ENCODE results near the gene PNPLA5.

DNA sequence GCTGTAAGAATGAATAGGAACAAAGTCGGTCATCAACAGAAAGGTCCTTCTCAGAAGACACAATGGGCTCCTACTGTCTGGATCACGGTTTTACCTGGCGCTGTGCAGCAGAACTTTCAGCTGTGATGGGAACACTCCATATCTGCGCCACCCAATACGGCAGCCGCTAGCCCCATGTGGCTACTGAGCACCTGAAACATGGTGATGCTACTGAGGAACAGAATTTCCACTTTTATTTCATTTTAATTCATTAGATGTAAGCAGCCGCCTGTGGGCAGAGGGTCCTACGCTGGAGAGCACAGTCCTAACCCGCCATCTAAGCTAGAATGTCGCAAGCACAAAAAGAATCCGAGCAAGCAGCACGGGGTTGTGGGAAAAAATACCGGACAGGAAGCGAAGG lies 32.2 kb downstream of the PNPLA5 start:
- TF ChIP-seq, protein P1, sequence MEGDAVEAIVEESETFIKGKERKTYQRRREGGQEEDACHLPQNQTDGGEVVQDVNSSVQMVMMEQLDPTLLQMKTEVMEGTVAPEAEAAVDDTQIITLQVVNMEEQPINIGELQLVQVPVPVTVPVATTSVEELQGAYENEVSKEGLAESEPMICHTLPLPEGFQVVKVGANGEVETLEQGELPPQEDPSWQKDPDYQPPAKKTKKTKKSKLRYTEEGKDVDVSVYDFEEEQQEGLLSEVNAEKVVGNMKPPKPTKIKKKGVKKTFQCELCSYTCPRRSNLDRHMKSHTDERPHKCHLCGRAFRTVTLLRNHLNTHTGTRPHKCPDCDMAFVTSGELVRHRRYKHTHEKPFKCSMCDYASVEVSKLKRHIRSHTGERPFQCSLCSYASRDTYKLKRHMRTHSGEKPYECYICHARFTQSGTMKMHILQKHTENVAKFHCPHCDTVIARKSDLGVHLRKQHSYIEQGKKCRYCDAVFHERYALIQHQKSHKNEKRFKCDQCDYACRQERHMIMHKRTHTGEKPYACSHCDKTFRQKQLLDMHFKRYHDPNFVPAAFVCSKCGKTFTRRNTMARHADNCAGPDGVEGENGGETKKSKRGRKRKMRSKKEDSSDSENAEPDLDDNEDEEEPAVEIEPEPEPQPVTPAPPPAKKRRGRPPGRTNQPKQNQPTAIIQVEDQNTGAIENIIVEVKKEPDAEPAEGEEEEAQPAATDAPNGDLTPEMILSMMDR (conservative IDR thresholded peaks at IDR 0.05) = no peak
- TF ChIP-seq EZH2 (IDR thresholded peaks at IDR 0.05; ENCODE audit: low read depth) = no peak
